ENCODE measurements around the gene TSSK1B. TPM values are rescaled to one million over a fixed set of nuclear protein-coding genes. Genes with fewer than 3 reads are reported as not detected.

Gene TSSK1B
- total RNA-seq, 4 donors from 2014 or later = not detected

DNA sequence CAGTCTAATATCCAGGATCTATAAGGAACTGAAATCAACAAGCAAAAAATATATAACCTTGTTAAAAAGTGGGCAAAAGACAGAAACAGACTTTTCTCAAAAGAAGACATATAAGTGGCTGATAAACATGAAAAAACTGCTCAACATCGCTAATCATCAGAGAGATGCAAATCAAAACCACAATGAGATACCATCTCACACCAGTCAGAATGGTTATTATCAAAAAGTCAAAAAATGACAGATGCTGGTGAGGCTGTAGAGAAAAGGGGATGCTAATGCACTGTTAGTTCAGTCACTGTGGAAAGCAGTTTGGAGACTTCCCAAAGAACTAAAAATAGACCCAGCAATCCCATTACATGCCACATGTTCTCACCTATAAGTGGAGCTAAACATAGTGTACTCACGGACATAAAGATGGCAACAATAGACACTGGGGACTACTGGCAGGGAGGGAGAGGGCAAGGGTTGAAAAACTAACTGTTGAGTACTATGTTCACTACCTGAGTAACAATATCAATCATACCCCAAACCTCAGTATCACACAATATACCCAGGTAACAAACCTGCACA lies 11.7 kb upstream of the TSSK1B start:
- no peak overlapping the region for H3K4me3 ChIP-seq
- TF ChIP-seq, protein P1, sequence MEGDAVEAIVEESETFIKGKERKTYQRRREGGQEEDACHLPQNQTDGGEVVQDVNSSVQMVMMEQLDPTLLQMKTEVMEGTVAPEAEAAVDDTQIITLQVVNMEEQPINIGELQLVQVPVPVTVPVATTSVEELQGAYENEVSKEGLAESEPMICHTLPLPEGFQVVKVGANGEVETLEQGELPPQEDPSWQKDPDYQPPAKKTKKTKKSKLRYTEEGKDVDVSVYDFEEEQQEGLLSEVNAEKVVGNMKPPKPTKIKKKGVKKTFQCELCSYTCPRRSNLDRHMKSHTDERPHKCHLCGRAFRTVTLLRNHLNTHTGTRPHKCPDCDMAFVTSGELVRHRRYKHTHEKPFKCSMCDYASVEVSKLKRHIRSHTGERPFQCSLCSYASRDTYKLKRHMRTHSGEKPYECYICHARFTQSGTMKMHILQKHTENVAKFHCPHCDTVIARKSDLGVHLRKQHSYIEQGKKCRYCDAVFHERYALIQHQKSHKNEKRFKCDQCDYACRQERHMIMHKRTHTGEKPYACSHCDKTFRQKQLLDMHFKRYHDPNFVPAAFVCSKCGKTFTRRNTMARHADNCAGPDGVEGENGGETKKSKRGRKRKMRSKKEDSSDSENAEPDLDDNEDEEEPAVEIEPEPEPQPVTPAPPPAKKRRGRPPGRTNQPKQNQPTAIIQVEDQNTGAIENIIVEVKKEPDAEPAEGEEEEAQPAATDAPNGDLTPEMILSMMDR (IDR thresholded peaks at IDR 0.05) = no peak
- no peak for TF ChIP-seq POLR2A (IDR thresholded peaks at IDR 0.05)
- no peaks in the 10 kb centered on the region for H3K4me1 ChIP-seq
- no peak overlapping the region for H3K27ac ChIP-seq
- no peak for DNase-seq
- H3K27me3 ChIP-seq = no peaks in the 10 kb centered on the region
- no peaks in the 10 kb centered on the region for H3K36me3 ChIP-seq
- peaks cover 0 to 3% (median 0%) of the 10 kb centered on the region in 4 donors for H3K9me3 ChIP-seq

DNA sequence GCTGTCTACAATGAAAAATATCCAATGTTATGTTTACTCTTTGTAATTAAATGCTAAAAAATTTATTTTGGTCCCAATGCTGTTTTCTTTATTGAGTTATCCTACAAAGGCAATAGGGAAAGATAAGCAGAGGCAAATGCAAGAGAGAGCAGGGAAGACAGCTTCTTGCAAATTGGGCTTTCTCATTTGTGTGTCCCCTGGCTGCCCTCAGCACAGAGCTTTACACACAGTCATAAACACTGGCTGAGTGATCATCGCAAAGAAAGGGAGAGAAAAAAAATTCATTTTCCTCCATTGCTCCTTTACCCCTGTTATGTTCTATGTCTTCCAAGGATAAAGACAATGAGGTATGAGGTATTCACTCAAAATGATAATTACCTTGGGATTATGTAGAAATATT lies 2.3 kb upstream of the TSSK1B start:
- no peaks in the 10 kb centered on the region for H3K27me3 ChIP-seq
- no peaks in the 10 kb centered on the region for H3K9me3 ChIP-seq
- no peak overlapping the region for H3K27ac ChIP-seq
- H3K4me3 ChIP-seq = no peak overlapping the region
- H3K4me1 ChIP-seq = no peaks in the 10 kb centered on the region
- TF ChIP-seq, protein P1 (IDR thresholded peaks at IDR 0.05) = no peak
- TF ChIP-seq POLR2A (IDR thresholded peaks at IDR 0.05) = no peak
- no peaks in the 10 kb centered on the region for H3K36me3 ChIP-seq
- no peak for DNase-seq

DNA sequence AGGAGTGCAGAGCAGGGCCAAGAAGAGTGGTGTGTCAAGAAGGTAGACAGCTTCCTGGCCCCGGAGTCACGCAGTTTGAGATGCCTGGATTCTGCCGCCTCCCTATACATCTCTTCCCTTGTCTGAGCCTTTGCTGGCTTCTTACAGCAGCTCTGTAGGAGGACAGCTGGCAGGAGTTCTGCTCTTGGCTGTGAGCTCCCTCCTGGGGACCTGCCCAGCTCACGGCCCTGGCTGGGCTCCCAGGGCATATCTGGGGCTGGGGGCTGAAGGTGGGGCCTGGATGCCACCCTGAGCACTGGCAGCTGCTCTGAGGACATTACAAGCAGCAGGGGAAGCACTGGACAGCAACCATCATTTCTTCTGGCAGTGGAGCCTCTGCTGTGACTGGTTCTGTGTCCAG lies 786 bp upstream of the TSSK1B start:
- no peaks in the 10 kb centered on the region for H3K27me3 ChIP-seq
- no peak overlapping the region for H3K4me3 ChIP-seq
- H3K36me3 ChIP-seq = no peaks in the 10 kb centered on the region
- H3K27ac ChIP-seq = no peak overlapping the region
- TF ChIP-seq POLR2A (IDR thresholded peaks at IDR 0.05) = no peak
- TF ChIP-seq, protein P1 (IDR thresholded peaks at IDR 0.05) = no peak
- H3K4me1 ChIP-seq = no peaks in the 10 kb centered on the region
- DNase-seq = no peak
- H3K9me3 ChIP-seq = no peaks in the 10 kb centered on the region

DNA sequence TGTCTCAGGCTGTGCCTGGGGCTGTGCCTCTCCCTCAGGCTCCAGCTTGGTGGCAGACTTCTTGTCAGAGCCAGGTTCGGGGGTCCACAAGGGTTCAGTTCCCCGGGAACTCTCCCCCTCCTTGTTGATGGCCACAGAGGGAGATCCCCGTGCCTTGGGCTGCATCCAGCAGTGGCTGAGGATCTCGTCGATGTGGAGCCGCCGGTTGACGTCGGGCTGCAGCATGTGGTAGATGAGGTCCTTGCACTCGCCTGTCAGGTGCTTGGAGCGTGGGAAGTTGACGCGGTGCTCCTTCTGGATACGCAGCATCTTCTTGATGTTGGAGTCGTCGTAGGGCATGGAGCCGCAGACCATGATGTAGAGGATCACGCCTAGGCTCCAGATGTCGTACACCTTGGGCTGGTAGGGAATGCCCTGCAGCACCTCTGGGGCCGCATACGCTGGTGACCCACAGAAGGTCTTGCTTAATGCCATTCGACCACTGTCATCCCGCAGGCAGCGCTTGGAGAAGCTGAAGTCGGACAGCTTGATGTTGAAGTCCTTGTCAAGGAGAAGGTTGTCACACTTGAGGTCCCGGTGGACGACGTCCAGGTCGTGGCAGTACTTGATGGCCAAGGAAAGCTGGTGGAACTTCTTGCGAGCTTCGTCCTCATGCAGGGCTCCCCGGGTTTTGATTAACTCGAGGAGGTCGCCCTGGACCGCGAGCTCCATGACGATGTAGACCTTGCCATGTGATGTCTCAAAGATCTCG lies 752 bp downstream of the TSSK1B start:
- TF ChIP-seq, protein P1 (IDR thresholded peaks at IDR 0.05) = no peak
- Histone ChIP-seq H3K27ac (no peak overlapping the region), H3K4me1 (no peaks in the 10 kb centered on the region), H3K9me3 (no peaks in the 10 kb centered on the region), H3K27me3 (no peaks in the 10 kb centered on the region), H3K4me3 (no peak overlapping the region), H3K36me3 (no peaks in the 10 kb centered on the region)
- DNase-seq = no peak

DNA sequence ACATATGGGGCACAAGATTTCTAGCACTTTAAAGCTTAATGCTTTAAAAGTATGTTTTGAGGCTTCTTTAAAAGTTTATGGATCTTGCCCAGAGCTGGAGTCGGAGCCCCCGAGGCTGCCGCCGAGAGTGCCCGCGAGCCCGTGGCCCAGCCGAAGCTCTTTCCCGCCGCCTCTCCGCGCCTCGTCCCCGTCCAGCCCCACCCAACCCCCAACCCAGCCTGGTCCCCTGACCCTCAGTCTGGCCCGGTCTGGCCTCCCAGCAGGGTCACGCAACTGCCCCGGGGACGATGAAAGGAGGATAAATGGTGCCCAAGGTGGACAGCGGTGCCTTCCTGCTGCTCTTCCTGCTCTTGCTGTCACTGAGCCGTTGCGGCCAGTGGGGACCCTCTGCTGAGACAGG lies 1.7 kb downstream of the TSSK1B start:
- Histone ChIP-seq H3K27me3 (no peaks in the 10 kb centered on the region), H3K27ac (no peak overlapping the region), H3K4me3 (no peak overlapping the region), H3K9me3 (no peaks in the 10 kb centered on the region), H3K36me3 (no peaks in the 10 kb centered on the region), H3K4me1 (no peaks in the 10 kb centered on the region)
- no peak for DNase-seq
- TF ChIP-seq POLR2A (IDR thresholded peaks at IDR 0.05) = no peak
- TF ChIP-seq, protein P1 (IDR thresholded peaks at IDR 0.05) = no peak

Measured in Peyer's patch (tissue), 4 donors.